ENCODE data around the gene CLMN.

Gene CLMN

GRCh38 chr14:95167177-95167576 is 152.5 kb downstream of the CLMN start:
- Histone ChIP-seq H3K4me3 (ENCODE audit: low read length) (no peak overlapping the region), H3K36me3 (ENCODE audit: control insufficient read depth, low read depth, low read length) (no peaks in the 10 kb centered on the region), H3K9me3 (ENCODE audit: control insufficient read depth, low read depth, low read length) (no peaks in the 10 kb centered on the region), H3K27me3 (ENCODE audit: control insufficient read depth, insufficient read depth, low read length) (no peaks in the 10 kb centered on the region), H3K9ac (ENCODE audit: low read length) (no peak overlapping the region), H3K4me1 (ENCODE audit: control insufficient read depth, low read depth, low read length) (peaks cover 6% of the 10 kb centered on the region), H3K27ac (ENCODE audit: low read length) (no peak overlapping the region)

DNA sequence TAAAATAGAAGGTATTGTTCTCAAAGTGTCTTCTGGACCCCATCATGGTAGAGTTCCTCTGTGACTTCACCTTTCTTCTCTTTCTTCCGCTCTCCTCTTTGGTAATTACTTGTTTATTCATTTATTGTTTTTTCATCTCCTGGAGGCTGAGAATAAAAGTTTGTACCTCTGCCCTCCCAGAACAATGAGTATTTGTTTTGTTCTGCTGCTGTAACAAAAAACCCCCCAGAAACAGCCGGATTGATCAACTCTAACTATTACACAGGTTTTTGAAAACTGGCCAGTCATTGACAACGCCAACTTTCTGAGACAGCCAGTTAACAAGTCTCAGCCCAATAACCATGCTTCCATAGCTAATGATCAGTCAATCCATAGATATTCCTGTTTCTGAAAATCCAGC is 154.2 kb downstream of the CLMN start:
- H3K4me1 ChIP-seq (ENCODE audit: control insufficient read depth, low read depth, low read length) = peaks cover 9% of the 10 kb centered on the region
- no peaks in the 10 kb centered on the region for H3K36me3 ChIP-seq (ENCODE audit: control insufficient read depth, low read depth, low read length)
- no peak overlapping the region for H3K4me3 ChIP-seq (ENCODE audit: low read length)
- no peak overlapping the region for H3K9ac ChIP-seq (ENCODE audit: low read length)
- H3K27ac ChIP-seq (ENCODE audit: low read length) = no peak overlapping the region
- H3K27me3 ChIP-seq (ENCODE audit: control insufficient read depth, insufficient read depth, low read length) = no peaks in the 10 kb centered on the region
- no peaks in the 10 kb centered on the region for H3K9me3 ChIP-seq (ENCODE audit: control insufficient read depth, low read depth, low read length)

- Histone ChIP-seq H3K36me3 (ENCODE audit: control insufficient read depth, low read depth, low read length) (no peaks in the 10 kb centered on the region), H3K4me1 (ENCODE audit: control insufficient read depth, low read depth, low read length) (peaks cover 9% of the 10 kb centered on the region), H3K27ac (ENCODE audit: low read length) (no peak overlapping the region), H3K27me3 (ENCODE audit: control insufficient read depth, insufficient read depth, low read length) (no peaks in the 10 kb centered on the region), H3K9me3 (ENCODE audit: control insufficient read depth, low read depth, low read length) (no peaks in the 10 kb centered on the region), H3K4me3 (ENCODE audit: low read length) (no peak overlapping the region), H3K9ac (ENCODE audit: low read length) (no peak overlapping the region)
Measured at GRCh38 chr14:95164506-95164905, 155.2 kb downstream of the CLMN start.

DNA sequence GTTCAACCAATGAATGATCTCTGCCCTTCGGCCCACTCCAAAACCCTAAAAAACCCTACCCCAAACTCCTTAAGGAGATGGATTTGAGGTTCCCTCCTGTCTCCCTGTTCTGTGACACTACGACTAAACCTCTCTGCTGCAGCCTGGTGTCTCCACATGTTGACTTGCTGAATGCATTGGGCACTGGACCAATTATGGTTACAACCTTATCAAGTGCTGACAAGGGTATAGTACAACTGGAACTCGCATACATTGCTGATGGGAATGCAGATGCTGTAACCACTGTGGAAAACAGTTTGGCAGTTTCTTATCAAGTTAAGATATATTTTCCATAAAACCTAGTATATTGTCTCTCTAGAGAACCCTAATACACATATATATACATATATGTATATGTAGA is 156.0 kb downstream of the CLMN start:
- Histone ChIP-seq H3K4me3 (ENCODE audit: low read length) (no peak overlapping the region), H3K27ac (ENCODE audit: low read length) (no peak overlapping the region), H3K4me1 (ENCODE audit: control insufficient read depth, low read depth, low read length) (peaks cover 9% of the 10 kb centered on the region), H3K27me3 (ENCODE audit: control insufficient read depth, insufficient read depth, low read length) (no peaks in the 10 kb centered on the region), H3K9ac (ENCODE audit: low read length) (no peak overlapping the region), H3K9me3 (ENCODE audit: control insufficient read depth, low read depth, low read length) (no peaks in the 10 kb centered on the region), H3K36me3 (ENCODE audit: control insufficient read depth, low read depth, low read length) (no peaks in the 10 kb centered on the region)

DNA sequence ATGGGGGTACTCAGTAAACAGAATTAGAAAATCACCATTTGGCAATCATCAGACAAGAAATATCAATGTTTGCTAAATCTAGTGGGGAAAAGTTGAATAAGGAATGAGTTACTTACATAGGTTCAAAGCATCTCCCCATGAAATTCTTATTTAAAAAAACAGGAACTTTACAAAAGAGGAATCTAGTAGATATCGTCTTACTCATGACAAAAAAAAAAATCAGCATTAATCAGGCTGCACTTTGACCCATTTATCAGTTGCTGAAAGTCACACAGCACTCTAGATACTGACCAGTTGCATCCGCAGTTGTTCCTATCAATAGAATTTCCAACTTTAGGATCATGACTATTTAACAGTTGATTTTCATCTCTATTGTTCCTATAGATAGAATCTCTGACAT is 156.6 kb downstream of the CLMN start:
- H3K36me3 ChIP-seq (ENCODE audit: control insufficient read depth, low read depth, low read length) = no peaks in the 10 kb centered on the region

GRCh38 chr14:95162641-95163040 is 157.1 kb downstream of the CLMN start:
- Histone ChIP-seq H3K4me3 (ENCODE audit: low read length) (no peak overlapping the region), H3K4me1 (ENCODE audit: control insufficient read depth, low read depth, low read length) (peaks cover 14% of the 10 kb centered on the region), H3K9ac (ENCODE audit: low read length) (no peak overlapping the region), H3K36me3 (ENCODE audit: control insufficient read depth, low read depth, low read length) (no peaks in the 10 kb centered on the region), H3K27me3 (ENCODE audit: control insufficient read depth, insufficient read depth, low read length) (no peaks in the 10 kb centered on the region), H3K27ac (ENCODE audit: low read length) (no peak overlapping the region), H3K9me3 (ENCODE audit: control insufficient read depth, low read depth, low read length) (no peaks in the 10 kb centered on the region)

More for the DNA sequence above, 156.6 kb downstream of the CLMN start:
- H3K27ac ChIP-seq (ENCODE audit: low read length) = no peak overlapping the region
- H3K27me3 ChIP-seq (ENCODE audit: control insufficient read depth, insufficient read depth, low read length) = no peaks in the 10 kb centered on the region
- peaks cover 13% of the 10 kb centered on the region for H3K4me1 ChIP-seq (ENCODE audit: control insufficient read depth, low read depth, low read length)
- H3K9me3 ChIP-seq (ENCODE audit: control insufficient read depth, low read depth, low read length) = no peaks in the 10 kb centered on the region
- H3K4me3 ChIP-seq (ENCODE audit: low read length) = no peak overlapping the region
- no peak overlapping the region for H3K9ac ChIP-seq (ENCODE audit: low read length)

DNA sequence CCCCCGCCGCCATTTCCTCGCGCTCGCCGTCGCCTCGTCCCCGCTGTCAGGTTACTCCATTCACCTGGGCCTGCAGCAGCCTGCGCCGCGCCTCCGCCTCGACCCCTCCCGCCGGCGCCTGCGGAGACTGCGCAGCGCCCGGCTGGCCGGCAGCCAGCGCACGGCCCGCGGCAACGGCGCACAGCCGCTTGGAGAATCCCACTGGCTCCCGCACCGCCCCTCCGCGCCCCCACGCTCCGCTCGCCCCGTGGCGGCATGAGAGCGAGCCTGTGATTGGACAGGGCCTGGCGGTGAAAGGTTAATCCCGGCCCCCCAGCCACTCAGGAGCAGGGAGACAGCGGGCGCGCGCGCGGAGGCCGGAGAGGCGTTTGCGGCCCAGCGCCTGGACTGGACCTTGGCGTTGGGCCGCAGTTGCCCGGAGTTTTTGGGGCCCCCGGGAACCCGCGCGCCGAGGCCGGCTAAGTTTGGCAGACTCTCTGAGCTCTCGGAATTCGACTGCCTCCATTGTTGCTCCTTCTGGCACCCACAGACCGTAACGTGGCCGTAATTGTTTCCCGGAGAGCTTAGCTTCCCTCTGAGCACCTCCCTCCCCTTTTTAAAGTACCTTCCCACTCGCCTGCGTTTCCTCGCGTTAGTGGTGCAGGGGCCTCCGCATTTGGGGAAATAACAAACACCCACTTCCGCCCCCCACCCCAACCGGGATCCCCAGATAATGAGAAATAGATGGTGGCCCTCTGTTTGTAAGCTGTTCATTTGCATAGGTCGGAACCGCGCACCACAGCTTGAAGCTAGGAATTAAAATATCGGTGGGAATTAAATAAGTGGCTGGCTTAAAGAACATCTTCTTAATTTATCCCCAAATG is 162.2 kb downstream of the CLMN start, which contains the start of gene DICER1:
Gene DICER1, minus strand, starts transcription at position 203 of the 863 bp plus-strand sequence. CDS start 24,071 bp downstream, outside the sequence.
- no peaks in the 10 kb centered on the region for H3K9me3 ChIP-seq (ENCODE audit: control insufficient read depth, low read depth, low read length)
- no peaks in the 10 kb centered on the region for H3K36me3 ChIP-seq (ENCODE audit: control insufficient read depth, low read depth, low read length)
- H3K4me1 ChIP-seq (ENCODE audit: control insufficient read depth, low read depth, low read length) = peaks cover 23% of the 10 kb centered on the region
- H3K27me3 ChIP-seq (ENCODE audit: control insufficient read depth, insufficient read depth, low read length) = no peaks in the 10 kb centered on the region
- H3K27ac ChIP-seq (ENCODE audit: low read length) = peak within 1 kb of the TSS; percentile 91
- H3K9ac ChIP-seq (ENCODE audit: low read length) = peak within 1 kb of the TSS; percentile 95
- peak within 1 kb of the TSS; percentile 90 for H3K4me3 ChIP-seq (ENCODE audit: low read length)

- peaks cover 19% of the 10 kb centered on the region for H3K4me1 ChIP-seq (ENCODE audit: control insufficient read depth, low read depth, low read length)
- peak overlapping the region; percentile 90 for H3K4me3 ChIP-seq (ENCODE audit: low read length)
- peak overlapping the region; percentile 64 for H3K9ac ChIP-seq (ENCODE audit: low read length)
- no peaks in the 10 kb centered on the region for H3K27me3 ChIP-seq (ENCODE audit: control insufficient read depth, insufficient read depth, low read length)
- H3K36me3 ChIP-seq (ENCODE audit: control insufficient read depth, low read depth, low read length) = no peaks in the 10 kb centered on the region
- H3K27ac ChIP-seq (ENCODE audit: low read length) = no peak overlapping the region
- no peaks in the 10 kb centered on the region for H3K9me3 ChIP-seq (ENCODE audit: control insufficient read depth, low read depth, low read length)
Measured at GRCh38 chr14:95157048-95157326, 162.7 kb downstream of the CLMN start.

GRCh38 chr14:95156161-95157047 is 163.3 kb downstream of the CLMN start:
- Histone ChIP-seq H3K27ac (ENCODE audit: low read length) (no peak overlapping the region), H3K4me3 (ENCODE audit: low read length) (peak overlapping the region; percentile 90), H3K9me3 (ENCODE audit: control insufficient read depth, low read depth, low read length) (no peaks in the 10 kb centered on the region), H3K9ac (ENCODE audit: low read length) (peak overlapping the region; percentile 64), H3K36me3 (ENCODE audit: control insufficient read depth, low read depth, low read length) (no peaks in the 10 kb centered on the region), H3K4me1 (ENCODE audit: control insufficient read depth, low read depth, low read length) (peaks cover 23% of the 10 kb centered on the region), H3K27me3 (ENCODE audit: control insufficient read depth, insufficient read depth, low read length) (no peaks in the 10 kb centered on the region)

DNA sequence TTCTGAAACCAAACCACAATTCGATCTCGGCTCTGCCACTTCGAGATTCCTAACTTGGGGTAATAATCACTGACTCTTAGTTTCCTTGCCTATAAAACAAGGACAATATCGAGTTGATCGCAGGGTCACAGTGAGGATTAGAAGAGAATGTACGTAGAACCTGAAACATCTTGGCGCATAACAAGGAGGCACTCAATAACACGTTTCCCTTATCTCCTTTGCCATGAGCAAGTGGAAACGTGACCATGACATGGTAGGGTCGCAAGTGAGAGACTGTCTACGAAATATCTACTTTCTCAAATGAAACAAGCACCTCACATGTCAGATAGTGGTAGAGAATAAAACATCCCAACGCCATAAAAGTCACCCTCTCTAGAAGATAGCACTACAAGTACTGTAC is 164.7 kb downstream of the CLMN start:
- Histone ChIP-seq H3K36me3 (ENCODE audit: control insufficient read depth, low read depth, low read length) (no peaks in the 10 kb centered on the region), H3K9me3 (ENCODE audit: control insufficient read depth, low read depth, low read length) (no peaks in the 10 kb centered on the region), H3K27me3 (ENCODE audit: control insufficient read depth, insufficient read depth, low read length) (no peaks in the 10 kb centered on the region), H3K27ac (ENCODE audit: low read length) (no peak overlapping the region), H3K4me3 (ENCODE audit: low read length) (no peak overlapping the region), H3K9ac (ENCODE audit: low read length) (no peak overlapping the region), H3K4me1 (ENCODE audit: control insufficient read depth, low read depth, low read length) (peaks cover 23% of the 10 kb centered on the region)

- no peak overlapping the region for H3K27ac ChIP-seq (ENCODE audit: low read length)
- H3K27me3 ChIP-seq (ENCODE audit: control insufficient read depth, insufficient read depth, low read length) = no peaks in the 10 kb centered on the region
- H3K9me3 ChIP-seq (ENCODE audit: control insufficient read depth, low read depth, low read length) = no peaks in the 10 kb centered on the region
- H3K9ac ChIP-seq (ENCODE audit: low read length) = no peak overlapping the region
- peaks cover 25% of the 10 kb centered on the region for H3K4me1 ChIP-seq (ENCODE audit: control insufficient read depth, low read depth, low read length)
- H3K4me3 ChIP-seq (ENCODE audit: low read length) = no peak overlapping the region
- H3K36me3 ChIP-seq (ENCODE audit: control insufficient read depth, low read depth, low read length) = no peaks in the 10 kb centered on the region
Measured at GRCh38 chr14:95153866-95154265, 165.8 kb downstream of the CLMN start.

Data from iPS-18a (cell line).